A549 (cell line): ENCODE measurements around the gene ACBD6. TPM values are rescaled to one million over a fixed set of nuclear protein-coding genes. Genes with fewer than 3 reads are reported as not detected.
A peak's percentile ranks its signal among the peaks of the same experiment; 100 is the strongest.

Experiments used
- ATAC-seq, 2 experiments: fragments of 200-7000 bp in 1 of 2; fragments of >200 bp in 1 of 2; cut with Nextera tagmentation in 1 of 2; cut with Tn5 transposase in 1 of 2; 3 replicates each; pipeline versions ENCODE4 v1.8.0 to v1.9.1; 2018 to 2020; ENCODE audit warnings: mild to moderate bottlenecking in 1 of 2, moderate library complexity in 1 of 2
- CTCF ChIA-PET: fragments of 300-600 bp; sonication (Branson Sonifier 250); formaldehyde crosslinking; extraction: SDS; loops from one replicate; lab custom pipeline; 2021; ENCODE audit warnings: antibody characterized with exemption, inconsistent platforms; lab: Yijun Ruan, JAX
- POLR2A ChIA-PET: fragments of 350-600 bp; formaldehyde crosslinking; extraction: SDS; loops from one replicate; lab custom pipeline; 2021; ENCODE audit warnings: antibody characterized with exemption, inconsistent platforms; lab: Yijun Ruan, JAX
- DNase-seq, 2 experiments: peaks; one replicate each; pipeline versions ENCODE4 v3.0.0 to v3.0.0-alpha.2; 2011 to 2016; ENCODE audit warnings: low read depth in 1 of 2, low spot score in 1 of 2
- FAIRE-seq: peaks from 2 replicates; lab custom pipeline; 2011; peaks lifted over from hg19 to GRCh38; lab: Jason Lieb, UNC
- H3K27ac ChIP-seq, 2 experiments: fragments of >200 bp; sonication (Bioruptor Twin); formaldehyde crosslinking; 3 replicates each; pipeline ENCODE4 v1.5.1; 2016 to 2017
- H3K4me1 ChIP-seq: fragments of >200 bp; sonication (Bioruptor Twin); formaldehyde crosslinking; 3 replicates; pipeline ENCODE4 v1.6.1; 2016
- H3K4me2 ChIP-seq: fragments of >200 bp; sonication (Bioruptor Twin); formaldehyde crosslinking; 3 replicates; pipeline ENCODE4 v1.6.1; 2016
- H3K4me3 ChIP-seq: fragments of >200 bp; sonication (Bioruptor Twin); formaldehyde crosslinking; 3 replicates; pipeline ENCODE4 v1.5.1; 2016
- H3K9me3 ChIP-seq: fragments of >200 bp; sonication (Bioruptor Twin); formaldehyde crosslinking; 3 replicates; pipeline ENCODE4 v1.6.1; 2016
- CEBPB ChIP-seq, 2 experiments: fragments of >200 bp in 1 of 2; sonication (Bioruptor Twin) in 1 of 2; formaldehyde crosslinking in 1 of 2; IDR thresholded peaks; 2 replicates each; pipeline ENCODE4 v1.6.1; 2012 to 2016
- CHD4 ChIP-seq: fragments of 200-600 bp; sonication (generic); IDR thresholded peaks from 2 replicates; pipeline ENCODE4 v1.6.1; 2016; ENCODE audit warnings: antibody characterized with exemption, mild to moderate bottlenecking, borderline replicate concordance
- FOSB ChIP-seq: fragments of 250-450 bp; sonication (Bioruptor Pico); IDR thresholded peaks from 2 replicates; pipeline ENCODE4 v1.5.0; 2020; ENCODE audit warnings: mild to moderate bottlenecking, moderate library complexity
- HMGXB4 ChIP-seq: fragments of 250-450 bp; sonication (Bioruptor Pico); IDR thresholded peaks from 2 replicates; pipeline ENCODE4 v1.5.0; 2021; ENCODE audit warnings: mild to moderate bottlenecking, moderate library complexity, borderline replicate concordance
- HOXA7 ChIP-seq: fragments of 250-450 bp; sonication (Bioruptor Pico); IDR thresholded peaks from 2 replicates; pipeline ENCODE4 v1.5.0; 2020; ENCODE audit warnings: mild to moderate bottlenecking, moderate library complexity
- MAZ ChIP-seq: fragments of 150-350 bp; IDR thresholded peaks from 2 replicates; pipeline ENCODE4 v1.6.1; 2014; ENCODE audit warnings: antibody characterized with exemption, low read depth, low read length, borderline replicate concordance
- NFE2L2 ChIP-seq: fragments of 150-350 bp; conservative IDR thresholded peaks from 2 replicates; pipeline ENCODE4 v1.6.1; 2014; ENCODE audit warnings: low read length
- POLR2A ChIP-seq: IDR thresholded peaks from 2 replicates; pipeline ENCODE4 v1.6.1; 2012; ENCODE audit warnings: mild to moderate bottlenecking, low read length
- RAD21 ChIP-seq, 2 experiments: fragments of >200 bp in 1 of 2; sonication (Bioruptor Twin) in 1 of 2; formaldehyde crosslinking in 1 of 2; IDR thresholded peaks in 1 of 2; conservative IDR thresholded peaks in 1 of 2; 2 replicates in 1 of 2; 3 replicates in 1 of 2; pipeline ENCODE4 v1.6.1; 2012 to 2018; ENCODE audit warnings: inconsistent platforms in 1 of 2
- RARB ChIP-seq: fragments of 250-450 bp; sonication (Bioruptor Pico); IDR thresholded peaks from 2 replicates; pipeline ENCODE4 v1.8.0; 2021; ENCODE audit warnings: mild to moderate bottlenecking, moderate library complexity
- RFX5 ChIP-seq: fragments of 450-650 bp; IDR thresholded peaks from 2 replicates; pipeline ENCODE4 v1.7.1; 2014; ENCODE audit warnings: antibody characterized with exemption, mild to moderate bottlenecking, moderate library complexity
- RNF2 ChIP-seq: fragments of 200-600 bp; sonication (generic); IDR thresholded peaks from 2 replicates; pipeline ENCODE4 v1.6.1; 2016; ENCODE audit warnings: low read depth, mild to moderate bottlenecking, antibody characterized with exemption, moderate library complexity, borderline replicate concordance
- SMC3 ChIP-seq: fragments of >200 bp; sonication (Bioruptor Twin); formaldehyde crosslinking; IDR thresholded peaks from 3 replicates; pipeline ENCODE4 v1.6.1; 2018; ENCODE audit warnings: inconsistent platforms
- SREBF2 ChIP-seq: fragments of 450-650 bp; IDR thresholded peaks from 2 replicates; pipeline ENCODE4 v1.6.1; 2014; ENCODE audit warnings: mild to moderate bottlenecking, moderate library complexity
- ZSCAN20 ChIP-seq: fragments of 250-450 bp; sonication (Bioruptor Pico); IDR thresholded peaks from 2 replicates; pipeline ENCODE4 v1.8.0; 2022; ENCODE audit warnings: mild to moderate bottlenecking, moderate library complexity
- WGBS: methylation state at CpG from one replicate; pipeline ENCODE4 v1.1.6; 2017; ENCODE audit errors: missing lambda C conversion rate; 5-methylcytosine and 5-hydroxymethylcytosine counted together
- polyA plus RNA-seq, 4 experiments: library from polyadenylated mRNA; depleted of rRNA in 3 of 4; stranded (reverse); fragments of >200 nt; fragmentation: RNase III in 1 of 4; extraction: RNeasy Plus Mini Kit Qiagen cat#74134 plus additional on column Dnase treatment in 1 of 4; gene quantifications; 2 replicates in 3 of 4; 3 replicates in 1 of 4; pipeline ENCODE4 v1.2.3, GENCODE V29; 2011 to 2017
- TF ChIP-seq, protein P1 (sequence below): IDR thresholded peaks from 2 replicates; pipeline ENCODE4 v1.6.1; 2012
- TF ChIP-seq, protein P2 (sequence below): IDR thresholded peaks from 2 replicates; pipeline ENCODE4 v1.6.1; 2012
- TF ChIP-seq, protein P3 (sequence below): fragments of 450-650 bp; IDR thresholded peaks from 2 replicates; pipeline ENCODE4 v1.6.1; 2014; ENCODE audit warnings: antibody characterized with exemption
- TF ChIP-seq, protein P4 (sequence below): fragments of >200 bp; sonication (Bioruptor Twin); formaldehyde crosslinking; IDR thresholded peaks from 3 replicates; pipeline ENCODE4 v1.5.1; 2016

ACBD6 gene
- polyA plus RNA-seq, 2 of the 4 experiments (the other 2 are of a cell fraction) = 61.4 to 91.3 TPM

- TF ChIP-seq, protein P1, sequence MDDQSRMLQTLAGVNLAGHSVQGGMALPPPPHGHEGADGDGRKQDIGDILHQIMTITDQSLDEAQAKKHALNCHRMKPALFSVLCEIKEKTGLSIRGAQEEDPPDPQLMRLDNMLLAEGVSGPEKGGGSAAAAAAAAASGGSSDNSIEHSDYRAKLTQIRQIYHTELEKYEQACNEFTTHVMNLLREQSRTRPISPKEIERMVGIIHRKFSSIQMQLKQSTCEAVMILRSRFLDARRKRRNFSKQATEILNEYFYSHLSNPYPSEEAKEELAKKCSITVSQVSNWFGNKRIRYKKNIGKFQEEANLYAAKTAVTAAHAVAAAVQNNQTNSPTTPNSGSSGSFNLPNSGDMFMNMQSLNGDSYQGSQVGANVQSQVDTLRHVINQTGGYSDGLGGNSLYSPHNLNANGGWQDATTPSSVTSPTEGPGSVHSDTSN = no peak
- TF ChIP-seq CHD4 = no peak
- TF ChIP-seq FOSB (CRISPR knock-in tag) = no peak
- TF ChIP-seq CEBPB (IDR thresholded peaks at IDR 0.05) = no peak
- no peak for TF ChIP-seq ZSCAN20
Measured at GRCh38 chr1:180486092-180486491, 16.3 kb downstream of the ACBD6 start (continued).

DNA sequence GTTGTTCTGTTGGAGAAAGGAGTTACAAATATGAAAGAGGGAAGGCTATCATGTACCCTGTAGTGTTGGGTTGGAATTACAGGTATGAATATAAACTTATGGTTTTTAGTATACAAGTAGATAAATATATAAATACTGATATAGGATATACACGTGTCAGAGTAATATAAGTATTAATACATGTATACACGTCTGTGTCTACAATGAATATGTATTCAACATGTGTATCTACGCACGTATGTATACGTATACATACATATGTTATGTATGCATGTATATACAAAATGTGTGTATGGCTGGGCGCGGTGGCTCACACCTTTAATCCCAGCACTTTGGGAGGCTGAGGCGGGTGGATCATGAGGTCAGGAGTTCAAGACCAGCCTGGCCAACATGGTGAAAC lies 17.9 kb downstream of the ACBD6 start:
- H3K4me3 ChIP-seq = no peak overlapping the region
- ATAC-seq (no peak), FAIRE-seq (no peak), DNase-seq (no peak)
- peaks cover 5% of the 10 kb centered on the region; the same call in 1 of the 3 replicates for H3K4me1 ChIP-seq
- ChIA-PET CTCF (no interaction called here), POLR2A (no interaction called here)
- TF ChIP-seq RFX5 (no peak), NFE2L2 (no peak), RAD21 (conservative IDR thresholded peaks at IDR 0.05 in 1 of 2, IDR thresholded peaks at IDR 0.05 in 1 of 2) (no peak), MAZ (no peak), SREBF2 (no peak), POLR2A (no peak), HOXA7 (CRISPR knock-in tag) (no peak), HMGXB4 (CRISPR knock-in tag) (no peak), RNF2 (no peak)
- TF ChIP-seq, protein P2, sequence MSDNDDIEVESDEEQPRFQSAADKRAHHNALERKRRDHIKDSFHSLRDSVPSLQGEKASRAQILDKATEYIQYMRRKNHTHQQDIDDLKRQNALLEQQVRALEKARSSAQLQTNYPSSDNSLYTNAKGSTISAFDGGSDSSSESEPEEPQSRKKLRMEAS = no peak
- TF ChIP-seq, protein P3, sequence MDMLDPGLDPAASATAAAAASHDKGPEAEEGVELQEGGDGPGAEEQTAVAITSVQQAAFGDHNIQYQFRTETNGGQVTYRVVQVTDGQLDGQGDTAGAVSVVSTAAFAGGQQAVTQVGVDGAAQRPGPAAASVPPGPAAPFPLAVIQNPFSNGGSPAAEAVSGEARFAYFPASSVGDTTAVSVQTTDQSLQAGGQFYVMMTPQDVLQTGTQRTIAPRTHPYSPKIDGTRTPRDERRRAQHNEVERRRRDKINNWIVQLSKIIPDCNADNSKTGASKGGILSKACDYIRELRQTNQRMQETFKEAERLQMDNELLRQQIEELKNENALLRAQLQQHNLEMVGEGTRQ = no peak
- H3K27ac ChIP-seq = no peak overlapping the region
- 92% methylated on average over 8 of the region's 8 CpGs for WGBS
- H3K9me3 ChIP-seq = no peaks in the 10 kb centered on the region
- no peak overlapping the region for H3K4me2 ChIP-seq

DNA sequence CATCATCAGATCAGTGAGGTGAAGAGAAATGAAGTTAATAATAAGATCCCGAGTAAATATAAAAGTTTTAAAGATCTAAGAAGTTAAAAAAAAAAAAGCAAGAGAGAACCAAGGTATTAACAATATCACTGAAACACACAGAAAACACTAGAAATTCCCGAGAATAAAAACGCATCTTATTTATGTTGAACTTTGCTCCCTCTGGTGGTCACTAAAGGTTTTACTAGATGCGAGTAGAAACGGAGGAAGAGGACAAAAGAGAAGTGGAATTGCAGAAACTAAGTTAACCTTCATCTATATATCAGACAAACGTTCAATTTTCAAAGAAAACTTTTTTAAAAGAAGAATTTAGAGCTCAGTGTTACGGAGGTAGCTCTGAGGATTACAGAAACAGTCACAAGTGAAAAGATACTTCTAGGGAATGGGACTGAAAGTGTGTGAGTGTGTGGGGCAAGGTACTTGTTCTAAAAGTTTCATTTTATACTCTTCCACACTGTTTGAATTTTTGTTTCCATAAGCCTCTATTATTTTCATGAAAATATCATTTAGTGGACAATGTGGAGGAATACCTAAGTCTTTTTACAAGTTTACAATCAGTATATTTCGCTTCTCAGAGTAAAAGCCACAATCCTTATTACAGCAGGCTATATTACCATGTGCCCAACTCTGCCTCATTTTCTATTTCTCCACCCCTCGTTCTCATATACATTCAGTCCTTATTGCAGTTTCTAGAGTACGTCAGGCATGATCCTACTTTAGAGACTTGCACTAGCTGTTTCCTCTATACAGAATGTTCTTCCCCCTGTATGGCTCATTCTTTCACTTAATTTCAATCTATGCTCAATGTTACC lies 19.7 kb downstream of the ACBD6 start:
- no peak for FAIRE-seq
- ATAC-seq = peak; percentile 51 to 78; a peak in 4 of 6 replicates
- TF ChIP-seq RARB (no peak), SMC3 (peak; percentile 81), RAD21 (conservative IDR thresholded peaks at IDR 0.05 in 1 of 2, IDR thresholded peaks at IDR 0.05 in 1 of 2) (peak; percentile 52 to 57)
- TF ChIP-seq, protein P4, sequence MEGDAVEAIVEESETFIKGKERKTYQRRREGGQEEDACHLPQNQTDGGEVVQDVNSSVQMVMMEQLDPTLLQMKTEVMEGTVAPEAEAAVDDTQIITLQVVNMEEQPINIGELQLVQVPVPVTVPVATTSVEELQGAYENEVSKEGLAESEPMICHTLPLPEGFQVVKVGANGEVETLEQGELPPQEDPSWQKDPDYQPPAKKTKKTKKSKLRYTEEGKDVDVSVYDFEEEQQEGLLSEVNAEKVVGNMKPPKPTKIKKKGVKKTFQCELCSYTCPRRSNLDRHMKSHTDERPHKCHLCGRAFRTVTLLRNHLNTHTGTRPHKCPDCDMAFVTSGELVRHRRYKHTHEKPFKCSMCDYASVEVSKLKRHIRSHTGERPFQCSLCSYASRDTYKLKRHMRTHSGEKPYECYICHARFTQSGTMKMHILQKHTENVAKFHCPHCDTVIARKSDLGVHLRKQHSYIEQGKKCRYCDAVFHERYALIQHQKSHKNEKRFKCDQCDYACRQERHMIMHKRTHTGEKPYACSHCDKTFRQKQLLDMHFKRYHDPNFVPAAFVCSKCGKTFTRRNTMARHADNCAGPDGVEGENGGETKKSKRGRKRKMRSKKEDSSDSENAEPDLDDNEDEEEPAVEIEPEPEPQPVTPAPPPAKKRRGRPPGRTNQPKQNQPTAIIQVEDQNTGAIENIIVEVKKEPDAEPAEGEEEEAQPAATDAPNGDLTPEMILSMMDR = peak; percentile 84
- no peak overlapping the region for H3K27ac ChIP-seq
- POLR2A ChIA-PET = no interaction called here
- no peak overlapping the region for H3K4me3 ChIP-seq
- WGBS = 14% methylated on average over 10 of the region's 10 CpGs
- CTCF ChIA-PET = interaction anchor here (0.6 to 7.9 kb wide), 29 partner anchors 8 to 788 kb away, joined by 3 to 102 read pairs (median 4); partner anchors contain the start of genes ACBD6 and LHX4
- peaks cover 5% of the 10 kb centered on the region; the same call in 1 of the 3 replicates for H3K4me1 ChIP-seq
- peak overlapping the region; percentile 51 for H3K4me2 ChIP-seq
- no peaks in the 10 kb centered on the region for H3K9me3 ChIP-seq
- peak; percentile 39 to 62 for DNase-seq
